ENCODE measurements around the gene AKAP6.

The AKAP6 gene

GRCh38 chr14:32491416-32492016 lies 162.4 kb downstream of the AKAP6 start:
- TF ChIP-seq CTCF (IDR thresholded peaks at IDR 0.05; ENCODE audit: low read depth, low read length, missing control alignments): no peak
- in situ Hi-C loops (cut with HindIII; ENCODE audit: low sequenced_read_pairs): no loop called here
- H3K4me3 ChIP-seq (ENCODE audit: low read depth, low read length): no peak overlapping the region
- DNase-seq (ENCODE audit: low read depth): no peak

GRCh38 chr14:32492457-32492856 lies 163.4 kb downstream of the AKAP6 start:
- no peak for TF ChIP-seq CTCF (IDR thresholded peaks at IDR 0.05; ENCODE audit: low read depth, low read length, missing control alignments)
- no peak overlapping the region for H3K4me3 ChIP-seq (ENCODE audit: low read depth, low read length)
- in situ Hi-C loops (cut with HindIII; ENCODE audit: low sequenced_read_pairs): no loop called here
- DNase-seq (ENCODE audit: low read depth): no peak

- TF ChIP-seq CTCF (IDR thresholded peaks at IDR 0.05; ENCODE audit: low read depth, low read length, missing control alignments): no peak
- in situ Hi-C loops (cut with HindIII; ENCODE audit: low sequenced_read_pairs): no loop called here
- no peak for DNase-seq (ENCODE audit: low read depth)
- H3K4me3 ChIP-seq (ENCODE audit: low read depth, low read length): no peak overlapping the region
These were observed 165.7 kb downstream of the AKAP6 start for GRCh38 chr14:32494609-32495434.

GRCh38 chr14:32495435-32495734 lies 166.3 kb downstream of the AKAP6 start:
- in situ Hi-C loops (cut with HindIII; ENCODE audit: low sequenced_read_pairs): no loop called here
- no peak for DNase-seq (ENCODE audit: low read depth)
- H3K4me3 ChIP-seq (ENCODE audit: low read depth, low read length): no peak overlapping the region
- no peak for TF ChIP-seq CTCF (IDR thresholded peaks at IDR 0.05; ENCODE audit: low read depth, low read length, missing control alignments)

GRCh38 chr14:32497248-32497647 lies 168.2 kb downstream of the AKAP6 start:
- TF ChIP-seq CTCF (IDR thresholded peaks at IDR 0.05; ENCODE audit: low read depth, low read length, missing control alignments): no peak
- DNase-seq (ENCODE audit: low read depth): no peak
- no peak overlapping the region for H3K4me3 ChIP-seq (ENCODE audit: low read depth, low read length)
- in situ Hi-C loops (cut with HindIII; ENCODE audit: low sequenced_read_pairs): no loop called here

- in situ Hi-C loops (cut with HindIII; ENCODE audit: low sequenced_read_pairs): no loop called here
- no peak for TF ChIP-seq CTCF (IDR thresholded peaks at IDR 0.05; ENCODE audit: low read depth, low read length, missing control alignments)
- DNase-seq (ENCODE audit: low read depth): no peak
- H3K4me3 ChIP-seq (ENCODE audit: low read depth, low read length): no peak overlapping the region
These were observed 178.2 kb downstream of the AKAP6 start for GRCh38 chr14:32507029-32507984.
